ENCODE data around the gene MSH2.

Gene MSH2

DNA sequence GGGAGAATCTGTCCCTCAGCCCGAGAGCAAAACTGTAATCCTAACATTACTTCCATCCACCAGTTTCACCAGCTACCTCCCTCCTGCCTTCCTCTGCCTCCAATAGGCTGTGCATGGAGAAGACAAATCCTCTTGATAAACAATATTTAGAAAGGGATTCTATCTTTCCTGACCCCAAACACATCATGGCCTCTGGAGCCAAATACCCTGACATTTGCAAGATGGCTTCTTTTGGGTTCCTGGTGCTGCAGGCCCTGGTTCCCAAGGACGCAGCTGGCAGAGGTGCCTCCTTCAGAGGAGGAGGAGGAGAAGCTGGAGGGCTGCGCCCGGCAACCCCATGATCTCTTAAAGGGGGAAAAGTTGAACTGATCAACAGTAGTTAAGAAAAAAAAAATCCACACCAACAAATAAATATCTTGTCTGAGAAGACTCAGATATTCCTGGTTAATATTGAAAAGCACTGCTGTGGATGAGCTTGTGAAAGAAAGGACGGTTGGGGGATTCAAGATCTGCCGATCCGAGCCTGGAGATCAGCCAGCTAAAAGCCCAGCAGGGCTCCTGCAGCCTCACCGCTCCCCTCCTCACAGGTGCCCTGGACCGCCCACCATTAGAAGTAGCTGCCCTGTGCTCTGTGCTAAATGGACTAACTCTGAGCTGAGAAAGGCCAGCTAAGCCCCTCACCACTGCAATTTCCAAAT lies 116.8 kb downstream of the MSH2 start:
- TF ChIP-seq, protein P1, sequence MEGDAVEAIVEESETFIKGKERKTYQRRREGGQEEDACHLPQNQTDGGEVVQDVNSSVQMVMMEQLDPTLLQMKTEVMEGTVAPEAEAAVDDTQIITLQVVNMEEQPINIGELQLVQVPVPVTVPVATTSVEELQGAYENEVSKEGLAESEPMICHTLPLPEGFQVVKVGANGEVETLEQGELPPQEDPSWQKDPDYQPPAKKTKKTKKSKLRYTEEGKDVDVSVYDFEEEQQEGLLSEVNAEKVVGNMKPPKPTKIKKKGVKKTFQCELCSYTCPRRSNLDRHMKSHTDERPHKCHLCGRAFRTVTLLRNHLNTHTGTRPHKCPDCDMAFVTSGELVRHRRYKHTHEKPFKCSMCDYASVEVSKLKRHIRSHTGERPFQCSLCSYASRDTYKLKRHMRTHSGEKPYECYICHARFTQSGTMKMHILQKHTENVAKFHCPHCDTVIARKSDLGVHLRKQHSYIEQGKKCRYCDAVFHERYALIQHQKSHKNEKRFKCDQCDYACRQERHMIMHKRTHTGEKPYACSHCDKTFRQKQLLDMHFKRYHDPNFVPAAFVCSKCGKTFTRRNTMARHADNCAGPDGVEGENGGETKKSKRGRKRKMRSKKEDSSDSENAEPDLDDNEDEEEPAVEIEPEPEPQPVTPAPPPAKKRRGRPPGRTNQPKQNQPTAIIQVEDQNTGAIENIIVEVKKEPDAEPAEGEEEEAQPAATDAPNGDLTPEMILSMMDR (IDR thresholded peaks at IDR 0.05; ENCODE audit: extremely low read depth, missing control alignments), result no peak

DNA sequence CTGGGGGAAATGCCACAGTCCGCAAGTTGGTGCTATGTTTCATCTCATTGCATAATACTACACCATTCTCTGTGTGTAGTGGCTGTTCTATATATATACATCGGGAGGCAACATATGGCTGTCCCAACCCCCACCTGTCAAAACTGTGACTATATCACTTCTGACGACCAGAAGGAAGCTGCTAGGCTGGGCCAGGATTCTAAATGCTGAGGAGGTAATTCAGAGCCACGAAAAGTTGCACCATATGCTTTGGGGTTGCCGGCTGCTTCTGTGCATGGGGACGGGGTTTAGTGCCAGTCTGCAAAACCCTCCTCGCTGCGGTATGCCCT lies 117.3 kb downstream of the MSH2 start:
- peak; percentile 35 for DNase-seq (ENCODE audit: low spot score)
- TF ChIP-seq, protein P1 (IDR thresholded peaks at IDR 0.05; ENCODE audit: extremely low read depth, missing control alignments), result no peak

More for the DNA sequence above, 116.8 kb downstream of the MSH2 start:
- DNase-seq (ENCODE audit: low spot score), result no peak

DNA sequence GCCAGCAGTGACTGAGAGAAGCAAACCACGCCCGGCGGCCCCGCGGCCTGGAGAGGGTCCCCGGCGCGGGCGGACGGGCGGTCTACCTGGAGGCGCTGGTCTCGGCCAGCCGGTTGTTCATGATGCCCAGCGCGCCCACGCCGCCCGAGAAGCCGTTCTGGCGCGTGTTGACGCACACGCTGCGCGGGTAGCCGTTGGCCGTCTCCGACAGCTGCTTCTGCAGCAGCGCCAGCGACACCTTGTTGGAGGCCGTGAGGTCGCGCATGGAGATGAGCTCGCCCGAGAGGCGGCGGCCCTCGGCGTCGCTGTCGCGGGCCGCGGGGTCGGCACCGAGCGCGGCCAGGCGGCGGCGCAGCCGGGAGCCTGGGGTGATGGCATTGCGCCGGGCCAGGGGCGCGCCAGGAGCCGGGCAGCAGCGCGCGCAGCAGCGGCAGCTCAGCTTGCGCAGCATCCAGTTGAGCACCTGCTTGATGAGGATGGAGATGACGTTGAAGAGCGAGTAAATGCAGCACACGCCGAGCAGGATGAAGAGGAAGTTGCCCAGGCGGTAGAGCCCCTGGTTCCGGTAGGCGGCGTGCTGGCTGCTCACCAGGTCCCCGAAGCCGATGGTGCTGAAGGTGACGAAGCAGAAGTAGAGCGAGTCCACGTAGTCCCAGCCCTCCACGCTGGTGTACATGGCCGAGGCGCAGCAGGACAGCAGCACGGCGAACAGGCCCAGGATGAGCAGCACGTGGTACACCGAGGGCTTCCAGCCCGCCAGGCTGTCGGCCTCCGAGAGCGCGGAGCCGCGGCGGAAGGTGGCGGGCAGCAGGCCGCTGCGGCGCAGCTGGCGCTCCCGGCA lies 118.1 kb downstream of the MSH2 start:
- DNase-seq (ENCODE audit: low spot score), result peak; percentile 93
- TF ChIP-seq, protein P1 (IDR thresholded peaks at IDR 0.05; ENCODE audit: extremely low read depth, missing control alignments), result peak; percentile 41

DNA sequence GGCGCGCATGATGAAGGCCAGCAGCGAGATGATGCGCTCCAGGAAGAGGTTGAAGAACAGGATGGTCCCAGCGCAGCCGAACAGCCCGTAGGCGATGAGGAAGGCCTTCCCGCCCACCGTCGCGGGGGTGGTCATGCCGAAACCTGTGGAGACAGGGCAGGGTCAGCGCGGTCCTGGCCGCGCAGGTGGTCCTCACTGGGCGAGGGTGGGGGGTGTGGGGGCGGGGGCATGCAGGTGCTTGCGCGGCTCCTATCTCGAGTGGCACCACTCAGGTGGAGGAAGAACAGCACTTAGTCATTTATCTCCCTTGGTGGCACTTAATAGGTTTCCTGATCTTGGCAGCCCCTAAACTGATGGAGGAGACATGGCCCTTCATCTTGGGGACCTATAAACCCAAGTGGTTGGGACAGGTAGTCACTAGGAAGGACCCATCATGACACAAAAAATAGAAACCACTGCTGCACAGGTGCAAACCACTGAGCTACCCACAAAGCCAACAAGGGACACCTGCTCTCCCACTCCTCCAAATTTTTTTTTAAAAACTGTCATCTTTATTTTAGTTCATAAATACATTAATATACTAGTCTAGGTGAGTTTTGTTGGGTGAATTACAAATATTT lies 118.8 kb downstream of the MSH2 start:
- TF ChIP-seq, protein P1 (IDR thresholded peaks at IDR 0.05; ENCODE audit: extremely low read depth, missing control alignments), result no peak
- DNase-seq (ENCODE audit: low spot score), result peak; percentile 32

DNA sequence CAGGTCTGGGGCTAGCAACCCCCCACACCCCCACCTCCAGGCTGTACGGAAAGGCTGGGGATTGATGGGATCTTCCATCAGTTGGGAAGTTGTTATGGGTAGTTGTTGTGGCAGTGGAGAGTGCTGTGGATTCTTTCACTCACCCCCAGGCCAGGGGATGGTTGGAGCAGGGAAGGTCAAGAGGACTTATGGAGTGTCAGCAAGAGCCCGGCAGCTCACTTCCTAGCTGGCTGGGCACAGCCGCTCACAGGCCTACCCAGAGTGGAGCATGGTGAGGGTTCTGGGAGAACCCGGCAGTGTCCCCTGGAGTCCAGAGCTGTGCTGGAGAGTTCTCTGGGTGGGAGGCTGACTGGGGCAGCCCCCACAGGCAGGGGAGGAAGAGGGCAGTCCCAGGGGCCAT lies 122.2 kb downstream of the MSH2 start:
- DNase-seq (ENCODE audit: low spot score), result no peak
- TF ChIP-seq, protein P1 (IDR thresholded peaks at IDR 0.05; ENCODE audit: extremely low read depth, missing control alignments), result no peak

DNA sequence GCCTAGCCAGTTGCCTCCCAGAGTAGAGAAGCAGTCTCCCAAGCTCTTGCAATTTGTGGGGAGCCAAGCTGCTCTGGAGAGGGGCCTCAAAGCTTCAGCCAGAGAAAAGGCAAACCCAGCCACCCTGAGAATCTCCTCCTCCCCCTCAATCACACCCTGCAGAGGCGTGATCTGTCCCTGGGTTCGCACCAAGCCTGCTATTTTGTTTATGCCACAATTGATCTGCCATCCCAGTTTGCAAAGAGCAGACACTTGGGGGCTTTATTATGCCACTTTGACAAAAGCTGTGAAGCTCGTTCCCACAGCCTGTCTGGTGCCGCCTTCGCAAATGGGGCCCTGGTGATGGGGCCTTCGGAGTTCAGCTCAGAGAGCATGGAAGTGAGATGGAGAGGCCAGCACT lies 125.5 kb downstream of the MSH2 start:
- TF ChIP-seq, protein P1 (IDR thresholded peaks at IDR 0.05; ENCODE audit: extremely low read depth, missing control alignments), result no peak
- DNase-seq (ENCODE audit: low spot score), result no peak

DNA sequence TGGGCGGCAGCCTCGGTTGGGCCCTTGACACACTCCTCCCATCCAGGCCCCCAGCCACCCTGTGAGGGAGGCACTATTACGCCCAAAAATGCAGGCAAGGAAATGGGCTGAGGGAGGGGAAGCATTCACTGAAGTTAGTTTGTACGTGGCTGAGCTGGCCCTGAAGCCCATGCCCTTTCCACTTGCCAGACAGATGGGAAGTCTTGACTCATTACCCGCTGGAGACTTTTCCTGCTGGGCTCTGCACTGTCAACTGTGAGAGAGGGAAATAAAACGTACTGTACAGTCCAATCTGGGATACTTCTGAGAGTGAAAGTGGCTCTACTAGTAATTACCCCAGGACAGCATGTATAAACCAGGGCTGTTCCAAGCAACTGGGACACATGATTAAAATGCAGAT lies 125.9 kb downstream of the MSH2 start:
- TF ChIP-seq, protein P1 (IDR thresholded peaks at IDR 0.05; ENCODE audit: extremely low read depth, missing control alignments), result no peak
- no peak for DNase-seq (ENCODE audit: low spot score)
